Measurements from ENCODE around the gene MYH9.

DNA sequence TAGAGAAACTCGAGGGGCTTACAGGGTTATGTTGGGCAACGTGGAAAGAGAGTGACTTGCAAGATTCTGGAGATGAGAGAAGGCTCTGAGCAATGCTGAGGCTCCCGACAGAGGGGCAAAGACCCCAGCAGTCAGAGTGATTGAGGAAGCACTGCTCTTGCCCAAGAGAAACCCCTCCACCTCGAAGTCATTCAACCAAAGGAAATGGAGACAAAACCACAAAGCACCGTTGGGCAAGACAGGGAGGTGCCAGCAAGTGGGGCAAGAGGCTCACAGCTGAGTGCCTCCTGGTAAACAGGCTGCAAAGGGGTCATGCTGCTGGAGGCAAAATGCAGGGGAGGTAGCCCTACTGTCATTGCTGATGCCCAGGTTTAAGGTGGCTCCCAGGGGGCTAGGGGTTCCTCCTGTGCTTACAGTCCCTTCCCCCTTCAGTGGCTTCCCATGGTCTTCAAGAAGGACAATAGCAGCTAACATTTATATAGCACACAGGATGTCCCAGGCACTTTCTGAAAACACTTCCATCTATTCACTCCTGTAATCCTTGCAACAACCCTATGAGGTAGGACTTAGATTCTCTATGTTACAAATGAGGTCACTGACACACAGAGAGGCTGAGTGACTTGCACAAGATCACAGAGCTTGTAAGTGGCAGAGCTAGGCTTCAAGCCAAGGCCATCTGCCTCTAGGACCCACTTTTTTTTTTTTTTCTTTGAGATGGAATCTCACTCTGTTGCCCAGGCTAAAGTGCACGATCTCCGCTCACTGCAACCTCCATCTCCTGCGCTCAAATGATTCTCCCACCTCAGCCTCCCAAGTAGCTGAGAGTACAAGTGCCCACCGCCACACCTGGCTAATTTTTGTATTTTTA is 18.1 kb upstream of the MYH9 start:
- TF ChIP-seq, protein P1, sequence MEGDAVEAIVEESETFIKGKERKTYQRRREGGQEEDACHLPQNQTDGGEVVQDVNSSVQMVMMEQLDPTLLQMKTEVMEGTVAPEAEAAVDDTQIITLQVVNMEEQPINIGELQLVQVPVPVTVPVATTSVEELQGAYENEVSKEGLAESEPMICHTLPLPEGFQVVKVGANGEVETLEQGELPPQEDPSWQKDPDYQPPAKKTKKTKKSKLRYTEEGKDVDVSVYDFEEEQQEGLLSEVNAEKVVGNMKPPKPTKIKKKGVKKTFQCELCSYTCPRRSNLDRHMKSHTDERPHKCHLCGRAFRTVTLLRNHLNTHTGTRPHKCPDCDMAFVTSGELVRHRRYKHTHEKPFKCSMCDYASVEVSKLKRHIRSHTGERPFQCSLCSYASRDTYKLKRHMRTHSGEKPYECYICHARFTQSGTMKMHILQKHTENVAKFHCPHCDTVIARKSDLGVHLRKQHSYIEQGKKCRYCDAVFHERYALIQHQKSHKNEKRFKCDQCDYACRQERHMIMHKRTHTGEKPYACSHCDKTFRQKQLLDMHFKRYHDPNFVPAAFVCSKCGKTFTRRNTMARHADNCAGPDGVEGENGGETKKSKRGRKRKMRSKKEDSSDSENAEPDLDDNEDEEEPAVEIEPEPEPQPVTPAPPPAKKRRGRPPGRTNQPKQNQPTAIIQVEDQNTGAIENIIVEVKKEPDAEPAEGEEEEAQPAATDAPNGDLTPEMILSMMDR (conservative IDR thresholded peaks at IDR 0.05; ENCODE audit: low read depth, low read length): no peak
- TF ChIP-seq EZH2 (IDR thresholded peaks at IDR 0.05; ENCODE audit: borderline replicate concordance, low read depth, low read length, poor library complexity, severe bottlenecking): no peak

Measured in A673 (cell line).